ENCODE data around the gene MIR17HG.
"Not testable (repeated sequence)": the region's sequence is repeated elsewhere in the genome, so short reads cannot be mapped to it uniquely, and the experiment has no call there.

Gene MIR17HG

GRCh38 chr13:91347202-91347995, at the start of gene MIR17HG:
Gene MIR17HG, plus strand, starts transcription at chr13:91347687.
- DNase-seq, result peak; percentile 93 to 94

- DNase-seq, result no peak
Measured at GRCh38 chr13:91298060-91298459, 49.4 kb upstream of the MIR17HG start.

GRCh38 chr13:91302111-91302510, 45.4 kb upstream of the MIR17HG start:
- DNase-seq, result no peak

GRCh38 chr13:91303031-91303430, 44.5 kb upstream of the MIR17HG start:
- DNase-seq, result no peak

- DNase-seq, result no peak
Measured at GRCh38 chr13:91304741-91305140, 42.7 kb upstream of the MIR17HG start.

GRCh38 chr13:91305652-91306051, 41.8 kb upstream of the MIR17HG start:
- no peak for DNase-seq

- DNase-seq, result no peak
Measured at GRCh38 chr13:91307887-91308286, 39.6 kb upstream of the MIR17HG start.

GRCh38 chr13:91308299-91308698, 39.2 kb upstream of the MIR17HG start:
- DNase-seq, result peak; percentile 32 to 33

- no peak for DNase-seq
Measured at GRCh38 chr13:91311491-91311890, 36.0 kb upstream of the MIR17HG start.

GRCh38 chr13:91312324-91312723, 35.2 kb upstream of the MIR17HG start:
- DNase-seq, result peak; percentile 13 to 28

GRCh38 chr13:91313103-91313502, 34.4 kb upstream of the MIR17HG start:
- no peak for DNase-seq

GRCh38 chr13:91313581-91313980, 33.9 kb upstream of the MIR17HG start:
- DNase-seq, result no peak

GRCh38 chr13:91314888-91315287, 32.6 kb upstream of the MIR17HG start:
- DNase-seq, result no peak

- DNase-seq, result no peak
Measured at GRCh38 chr13:91318886-91319285, 28.6 kb upstream of the MIR17HG start.

- no peak for DNase-seq
Measured at GRCh38 chr13:91319996-91320395, 27.5 kb upstream of the MIR17HG start.

GRCh38 chr13:91320990-91321389, 26.5 kb upstream of the MIR17HG start:
- DNase-seq, result not testable (repeated sequence)

GRCh38 chr13:91323349-91323748, 24.1 kb upstream of the MIR17HG start:
- no peak for DNase-seq

- DNase-seq, result no peak
Measured at GRCh38 chr13:91326146-91326545, 21.3 kb upstream of the MIR17HG start.

- no peak for DNase-seq
Measured at GRCh38 chr13:91328726-91329125, 18.8 kb upstream of the MIR17HG start.

GRCh38 chr13:91329733-91330132, 17.8 kb upstream of the MIR17HG start:
- no peak for DNase-seq

GRCh38 chr13:91331047-91331915, 16.2 kb upstream of the MIR17HG start:
- DNase-seq, result no peak

GRCh38 chr13:91346062-91346461, 1.4 kb upstream of the MIR17HG start:
- no peak for DNase-seq

- DNase-seq, result peak; percentile 57 to 72
Measured at GRCh38 chr13:91346850-91347201, 661 bp upstream of the MIR17HG start.

Data from Kasumi-1 (cell line).